Pancreas (tissue), 10 donors: ENCODE data around the gene FLT1. TPM values are rescaled to one million over a fixed set of nuclear protein-coding genes. Genes with fewer than 3 reads are reported as not detected.

Experiments used
- ATAC-seq, 4 donors: fragments of 200-7000 bp; cut with Tn5 transposase; one replicate each; pipeline versions ENCODE4 v1.8.0 to v1.9.1; 2020; ENCODE audit warnings: mild to moderate bottlenecking in 4 of 4, moderate library complexity in 4 of 4
- DNase-seq, 6 donors: peaks; one replicate each; pipeline ENCODE4 v3.0.0-alpha.2; 2020
- FAIRE-seq: peaks from 2 replicates; lab custom pipeline; 2012; peaks lifted over from hg19 to GRCh38; lab: Jason Lieb, UNC
- H3K27ac ChIP-seq, 4 donors: fragments of 200-600 bp; sonication (generic); 1 replicate in 3 of 4; 2 replicates in 1 of 4; pipeline versions ENCODE4 v1.5.0 to v1.8.0; 2020
- H3K27me3 ChIP-seq, 4 donors: fragments of 200-600 bp; one replicate each; pipeline ENCODE4 v1.8.0; 2021
- H3K36me3 ChIP-seq, 3 donors: fragments of 200-600 bp; sonication (generic) in 1 of 3; one replicate each; pipeline versions ENCODE4 v1.5.0 to v1.8.0; 2020 to 2021
- H3K4me1 ChIP-seq, 3 donors: fragments of 200-600 bp; one replicate each; pipeline ENCODE4 v1.8.0; 2021
- H3K4me3 ChIP-seq, 4 donors: fragments of 200-600 bp; sonication (generic) in 2 of 4; one replicate each; pipeline versions ENCODE4 v1.5.0 to v1.8.0; 2020 to 2021
- H3K9me3 ChIP-seq, 4 donors: fragments of 200-600 bp; one replicate each; pipeline ENCODE4 v1.8.0; 2021
- CTCF ChIP-seq, 4 donors: fragments of 200-600 bp; sonication (generic) in 3 of 4; IDR thresholded peaks; one replicate each; pipeline versions ENCODE4 v1.5.0 to v1.8.0; 2021; ENCODE audit warnings: antibody characterized with exemption in 4 of 4
- WGBS, 2 donors: extraction: QIAGEN DNeasy Blood & Tissue Kit; methylation state at CpG; one replicate each; pipeline ENCODE4 v1.1.7; 2013; 5-methylcytosine and 5-hydroxymethylcytosine counted together
- intact Hi-C, 3 donors: fragments of 100-400 bp; cut with DNase I; formaldehyde crosslinking; loops; one replicate each; pipeline versions ENCODE4 v1.11.1 to v1.14.2; 2022
- polyA plus RNA-seq, 2 donors: library from polyadenylated mRNA; stranded (reverse); fragments of 200-250 nt; gene quantifications; one replicate each; pipeline ENCODE4 v1.2.3, GENCODE V29; 2013
- total RNA-seq, 6 donors: library from RNA; stranded (reverse); fragmentation: NEBNext Ultra II Directional in 4 of 6; extraction: Animal tissue kit (Norgen Biotek cat#: 25700) in 4 of 6; gene quantifications; one replicate each; pipeline versions ENCODE4 v1.2.1 to v1.2.4, GENCODE V29; 2021 to 2023
- donor health status: healthy with polysubstance abuse.
- donor health status: DM: no; HTN: no; CAD: no; lungs with moderate emphysema.
- donor health status: DM: no; HTN: no; CAD: no.
- donor health status: control.
- donor health status: control.
- donor health status: Bipolar disorder and iron deficiency.
- donor health status: DM: yes; HTN: yes; CAD: no.
- donor health status: DM: no; HTN: no; CAD: no.
- donor health status: DM: no; HTN: no; CAD: no.
- donor health status: DM: yes; HTN: yes; CAD: no.

The FLT1 gene
- total and polyA plus RNA-seq, 8 donors: 1.1 to 12.7 (median 8.1) TPM

- ATAC-seq: no peak
- H3K4me3 ChIP-seq: no peak overlapping the region
- DNase-seq: no peak
Observed at GRCh38 chr13:28379371-28380083, 115.4 kb downstream of the FLT1 start.

DNA sequence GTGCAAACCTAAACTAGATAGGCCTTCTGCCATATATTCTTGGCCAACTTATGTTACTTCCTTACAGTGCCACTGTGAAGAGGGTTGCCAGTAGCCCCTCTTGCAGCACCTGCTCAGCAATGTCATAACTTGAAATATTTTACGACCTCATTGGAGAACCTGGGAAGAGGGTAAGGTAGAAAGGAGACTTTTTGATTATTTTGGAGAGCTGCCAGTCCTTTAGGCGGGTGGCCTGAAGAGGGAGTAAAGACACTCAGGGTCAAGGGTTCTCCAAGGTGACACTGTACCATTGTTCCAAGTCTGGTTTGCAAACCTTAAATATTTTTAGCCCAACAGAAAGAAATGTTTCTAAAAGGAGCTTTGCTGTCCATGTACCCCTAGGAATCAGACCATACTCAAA, 118.3 kb downstream of the FLT1 start:
- H3K4me3 ChIP-seq: no peak overlapping the region
- intact Hi-C loops: no loop called here
- no peaks in the 10 kb centered on the region for H3K4me1 ChIP-seq
- ATAC-seq (no peak), DNase-seq (no peak), FAIRE-seq (no peak)
- H3K9me3 ChIP-seq: no peaks in the 10 kb centered on the region
- H3K36me3 ChIP-seq: no peaks in the 10 kb centered on the region
- 26 to 28% methylated on average over 2 of the region's 2 CpGs for WGBS, 2 donors
- TF ChIP-seq CTCF (IDR thresholded peaks at IDR 0.05): no peak
- H3K27me3 ChIP-seq: no peaks in the 10 kb centered on the region
- no peak overlapping the region for H3K27ac ChIP-seq

More at GRCh38 chr13:28379371-28380083, 115.4 kb downstream of the FLT1 start:
- Histone ChIP-seq H3K4me1 (no peaks in the 10 kb centered on the region), H3K9me3 (no peaks in the 10 kb centered on the region), H3K27ac (no peak overlapping the region), H3K36me3 (no peaks in the 10 kb centered on the region), H3K27me3 (no peaks in the 10 kb centered on the region)
- WGBS, 2 donors: 70 to 71% methylated on average over 12 of the region's 12 CpGs
- no peak for TF ChIP-seq CTCF (IDR thresholded peaks at IDR 0.05)
- intact Hi-C loops: no loop called here
- FAIRE-seq: no peak

DNA sequence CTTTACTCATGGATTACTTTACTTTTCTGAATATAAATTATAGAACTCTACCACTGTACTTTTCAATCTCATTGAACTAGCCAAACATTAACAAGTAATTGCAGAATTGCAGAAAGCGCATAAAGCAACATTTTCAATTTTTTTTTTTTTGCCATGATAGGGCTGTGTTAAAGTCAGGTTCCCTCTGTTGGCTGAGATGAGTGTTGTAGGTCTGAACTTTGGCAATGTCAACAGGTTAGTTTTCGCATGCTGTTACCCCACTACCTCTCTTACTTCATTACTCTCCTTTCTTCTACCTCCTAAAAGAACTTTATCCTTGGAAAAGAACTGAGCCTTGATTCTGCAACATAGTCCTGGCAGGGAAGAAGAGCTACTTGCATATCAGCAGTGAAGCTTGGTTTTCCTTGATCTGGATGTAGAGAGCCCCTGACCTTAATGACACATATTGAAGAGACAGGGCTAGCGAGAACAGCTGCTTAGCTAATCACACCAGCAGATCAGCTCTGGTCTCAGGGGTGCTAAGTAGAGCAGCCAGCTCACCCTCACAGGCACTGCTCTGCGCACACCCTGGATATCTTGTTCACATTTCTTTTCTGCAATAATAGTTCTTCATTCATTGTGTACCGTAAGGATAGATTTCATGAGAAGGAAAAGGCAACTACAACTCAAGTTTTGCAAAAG, 119.5 kb downstream of the FLT1 start:
- no peaks in the 10 kb centered on the region for H3K4me1 ChIP-seq
- TF ChIP-seq CTCF (IDR thresholded peaks at IDR 0.05): no peak
- no peak for ATAC-seq
- no peaks in the 10 kb centered on the region for H3K36me3 ChIP-seq
- no peak for DNase-seq
- H3K4me3 ChIP-seq: no peak overlapping the region
- no peak overlapping the region for H3K27ac ChIP-seq
- H3K27me3 ChIP-seq: no peaks in the 10 kb centered on the region
- intact Hi-C loops: no loop called here
- no peak for FAIRE-seq
- WGBS, 2 donors: 73 to 74% methylated on average over 5 of the region's 5 CpGs
- no peaks in the 10 kb centered on the region for H3K9me3 ChIP-seq

- no peak for FAIRE-seq
- intact Hi-C loops: no loop called here
- no peaks in the 10 kb centered on the region for H3K27me3 ChIP-seq
- no peak overlapping the region for H3K27ac ChIP-seq
- 61 to 67% methylated on average over 3 of the region's 3 CpGs for WGBS, 2 donors
- no peaks in the 10 kb centered on the region for H3K9me3 ChIP-seq
- DNase-seq: no peak
- no peak for TF ChIP-seq CTCF (IDR thresholded peaks at IDR 0.05)
- no peaks in the 10 kb centered on the region for H3K4me1 ChIP-seq
- H3K4me3 ChIP-seq: no peak overlapping the region
- no peaks in the 10 kb centered on the region for H3K36me3 ChIP-seq
- no peak for ATAC-seq
Observed at GRCh38 chr13:28373810-28374209, 121.1 kb downstream of the FLT1 start.

DNA sequence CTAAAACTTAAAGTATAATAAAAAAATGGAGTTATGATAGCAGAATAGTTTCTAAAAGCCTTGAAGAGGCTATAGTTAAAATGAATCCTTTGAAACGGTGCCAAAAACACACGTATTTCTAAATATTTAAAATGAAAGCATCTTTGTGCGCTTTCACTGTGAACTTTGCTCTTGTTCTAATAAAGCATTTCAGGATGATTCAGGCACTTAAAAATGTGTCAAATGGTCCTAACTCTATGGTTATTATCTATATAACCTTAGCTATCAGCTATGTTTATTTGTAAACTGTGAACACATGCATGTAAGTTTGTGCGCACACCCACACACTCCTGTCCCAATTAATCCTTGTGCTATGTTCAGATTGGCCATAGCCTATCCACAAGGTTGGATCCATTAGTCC, 124.5 kb downstream of the FLT1 start:
- Histone ChIP-seq H3K4me3 (no peak overlapping the region), H3K9me3 (no peaks in the 10 kb centered on the region), H3K4me1 (no peaks in the 10 kb centered on the region), H3K27me3 (no peaks in the 10 kb centered on the region), H3K36me3 (no peaks in the 10 kb centered on the region), H3K27ac (no peak overlapping the region)
- no peak for TF ChIP-seq CTCF (IDR thresholded peaks at IDR 0.05)
- 66 to 73% methylated on average over 4 of the region's 4 CpGs for WGBS, 2 donors
- ATAC-seq: no peak
- intact Hi-C loops: no loop called here
- no peak for FAIRE-seq
- DNase-seq: no peak
